ENCODE measurements around the gene MAPK8IP1. TPM values are rescaled to one million over a fixed set of nuclear protein-coding genes. Genes with fewer than 3 reads are reported as not detected.

MAPK8IP1 gene
- total RNA-seq, 1 donor: 6.5 TPM

DNA sequence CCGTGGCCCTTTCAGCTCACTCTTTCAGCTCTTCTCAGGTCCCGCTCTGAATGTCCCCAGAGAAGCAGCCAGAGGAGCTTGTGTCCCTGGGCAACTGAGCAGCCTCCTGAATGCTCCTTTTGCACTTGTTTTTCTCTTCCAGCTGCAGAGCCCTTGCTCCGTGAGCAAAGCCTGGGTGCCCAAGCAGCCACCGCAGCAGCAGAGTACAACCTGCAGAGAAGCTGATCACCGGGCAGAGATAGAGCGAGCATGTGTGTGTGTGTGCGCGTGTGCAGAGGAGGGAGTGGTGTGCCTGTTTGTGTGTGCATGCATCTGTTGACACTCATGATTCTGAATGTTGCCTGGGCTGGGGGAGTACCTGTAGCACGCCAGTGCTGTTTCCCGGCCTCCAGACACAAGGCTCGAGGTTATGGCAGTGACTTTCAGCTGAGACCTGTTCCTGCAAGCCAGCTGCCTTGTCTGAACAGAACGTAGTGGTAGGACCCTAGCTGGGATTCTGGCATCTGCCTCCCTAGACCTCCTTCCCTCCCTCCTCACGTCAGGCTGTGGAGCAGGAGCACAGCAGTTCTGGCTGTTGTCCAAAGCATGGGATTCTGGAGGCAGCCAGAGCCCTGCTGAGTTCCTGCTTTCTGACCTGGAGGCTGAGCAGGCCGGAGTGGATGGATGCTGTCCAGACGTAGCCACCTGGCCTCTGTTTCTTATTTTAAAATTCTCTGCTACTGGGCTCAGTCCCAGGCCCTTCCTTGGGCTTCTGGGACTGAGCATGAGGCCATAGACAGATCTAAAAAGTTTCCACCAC is 4.5 kb upstream of the MAPK8IP1 start:
- H3K4me3 ChIP-seq (ENCODE audit: low read depth, low read length): no peak overlapping the region
- TF ChIP-seq, protein P1, sequence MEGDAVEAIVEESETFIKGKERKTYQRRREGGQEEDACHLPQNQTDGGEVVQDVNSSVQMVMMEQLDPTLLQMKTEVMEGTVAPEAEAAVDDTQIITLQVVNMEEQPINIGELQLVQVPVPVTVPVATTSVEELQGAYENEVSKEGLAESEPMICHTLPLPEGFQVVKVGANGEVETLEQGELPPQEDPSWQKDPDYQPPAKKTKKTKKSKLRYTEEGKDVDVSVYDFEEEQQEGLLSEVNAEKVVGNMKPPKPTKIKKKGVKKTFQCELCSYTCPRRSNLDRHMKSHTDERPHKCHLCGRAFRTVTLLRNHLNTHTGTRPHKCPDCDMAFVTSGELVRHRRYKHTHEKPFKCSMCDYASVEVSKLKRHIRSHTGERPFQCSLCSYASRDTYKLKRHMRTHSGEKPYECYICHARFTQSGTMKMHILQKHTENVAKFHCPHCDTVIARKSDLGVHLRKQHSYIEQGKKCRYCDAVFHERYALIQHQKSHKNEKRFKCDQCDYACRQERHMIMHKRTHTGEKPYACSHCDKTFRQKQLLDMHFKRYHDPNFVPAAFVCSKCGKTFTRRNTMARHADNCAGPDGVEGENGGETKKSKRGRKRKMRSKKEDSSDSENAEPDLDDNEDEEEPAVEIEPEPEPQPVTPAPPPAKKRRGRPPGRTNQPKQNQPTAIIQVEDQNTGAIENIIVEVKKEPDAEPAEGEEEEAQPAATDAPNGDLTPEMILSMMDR (IDR thresholded peaks at IDR 0.05; ENCODE audit: insufficient read depth, low read depth, low read length): no peak
- DNase-seq (ENCODE audit: low read depth): no peak

GRCh38 chr11:45881708-45882368 is 3.6 kb upstream of the MAPK8IP1 start:
- TF ChIP-seq, protein P1 (IDR thresholded peaks at IDR 0.05; ENCODE audit: insufficient read depth, low read depth, low read length): no peak
- H3K4me3 ChIP-seq (ENCODE audit: low read depth, low read length): no peak overlapping the region
- DNase-seq (ENCODE audit: low read depth): peak; percentile 16

- TF ChIP-seq, protein P1 (IDR thresholded peaks at IDR 0.05; ENCODE audit: insufficient read depth, low read depth, low read length): no peak
- H3K4me3 ChIP-seq (ENCODE audit: low read depth, low read length): no peak overlapping the region
- DNase-seq (ENCODE audit: low read depth): no peak
Observed at GRCh38 chr11:45884596-45885185, 760 bp upstream of the MAPK8IP1 start.

GRCh38 chr11:45885921-45886721 is 670 bp downstream of the MAPK8IP1 start:
- TF ChIP-seq, protein P1 (IDR thresholded peaks at IDR 0.05; ENCODE audit: insufficient read depth, low read depth, low read length): no peak
- no peak for DNase-seq (ENCODE audit: low read depth)
- peak overlapping the region; percentile 49 for H3K4me3 ChIP-seq (ENCODE audit: low read depth, low read length)

- TF ChIP-seq, protein P1 (IDR thresholded peaks at IDR 0.05; ENCODE audit: insufficient read depth, low read depth, low read length): no peak
- DNase-seq (ENCODE audit: low read depth): no peak
- no peak overlapping the region for H3K4me3 ChIP-seq (ENCODE audit: low read depth, low read length)
Observed at GRCh38 chr11:45886816-45887520, 1.5 kb downstream of the MAPK8IP1 start.

DNA sequence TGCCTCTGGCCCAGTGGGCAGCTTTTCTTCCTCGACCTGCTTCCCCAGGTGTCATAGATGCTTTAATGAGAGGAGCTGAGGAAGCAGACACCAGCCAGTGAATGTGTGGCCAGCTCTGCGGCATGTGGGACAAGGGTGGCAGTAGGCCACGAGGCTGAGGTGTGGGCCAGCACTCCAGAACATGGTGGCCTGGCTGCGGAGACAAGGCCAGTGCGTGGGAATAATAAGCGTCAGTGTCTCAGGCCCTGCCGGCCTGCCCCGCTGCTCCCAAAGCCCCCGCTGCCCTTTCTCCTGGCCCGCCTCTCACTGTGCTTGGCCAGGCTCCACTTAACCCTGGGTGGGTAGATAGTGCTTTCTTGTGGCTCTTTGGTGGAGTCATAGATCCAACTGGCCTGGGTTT is 2.1 kb downstream of the MAPK8IP1 start:
- TF ChIP-seq, protein P1 (IDR thresholded peaks at IDR 0.05; ENCODE audit: insufficient read depth, low read depth, low read length): no peak
- H3K4me3 ChIP-seq (ENCODE audit: low read depth, low read length): no peak overlapping the region
- no peak for DNase-seq (ENCODE audit: low read depth)

Data from fibroblast of villous mesenchyme (primary cell).